Vagina (tissue), 2 donors: Measurements from ENCODE around the gene SIGLECL1.

Experiments used
- CTCF ChIP-seq, 3 experiments: fragments of 450-650 bp in 2 of 3; fragments of 200-600 bp in 1 of 3; sonication (generic) in 1 of 3; IDR thresholded peaks; one replicate each; pipeline ENCODE4 v1.5.1; 2017 to 2019; ENCODE audit warnings: antibody characterized with exemption in 3 of 3, mild to moderate bottlenecking in 2 of 3, moderate library complexity in 2 of 3
- POLR2A ChIP-seq, 2 donors: fragments of 450-650 bp; IDR thresholded peaks; one replicate each; pipeline ENCODE4 v1.6.1; 2017; ENCODE audit warnings: antibody characterized with exemption in 2 of 2, mild to moderate bottlenecking in 2 of 2, moderate library complexity in 2 of 2
- POLR2AphosphoS5 ChIP-seq, 2 donors: sonication (generic); formaldehyde crosslinking; IDR thresholded peaks; one replicate each; pipeline ENCODE4 v1.9.0; 2017; ENCODE audit warnings: antibody characterized with exemption in 2 of 2, mild to moderate bottlenecking in 2 of 2, low read depth in 1 of 2; ENCODE audit not compliant: insufficient read depth in 1 of 2

- TF ChIP-seq CTCF (IDR thresholded peaks at IDR 0.05) (no peak), POLR2A (IDR thresholded peaks at IDR 0.05) (no peak), POLR2AphosphoS5 (IDR thresholded peaks at IDR 0.05; ENCODE audit: insufficient read depth in 1 of 2, low read depth in 1 of 2) (no peak)
Observed at GRCh38 chr19:51226067-51226466, 24.8 kb upstream of the SIGLECL1 start.
